ENCODE results near the gene NELFA. TPM values are rescaled to one million over a fixed set of nuclear protein-coding genes. Genes with fewer than 3 reads are reported as not detected.

NELFA gene
- total RNA-seq, 1 donor, result 19.9 TPM

- H3K36me3 ChIP-seq (ENCODE audit: insufficient read depth, low read length), result peaks cover 87% of the 10 kb centered on the region
- no peak for TF ChIP-seq CTCF (IDR thresholded peaks at IDR 0.05; ENCODE audit: extremely low read depth, low read depth, low read length)
- H2AFZ ChIP-seq (ENCODE audit: low read length), result no peak overlapping the region
- H3K4me2 ChIP-seq (ENCODE audit: insufficient read depth, low read length), result no peak overlapping the region
- DNase-seq (ENCODE audit: insufficient read length, low spot score, missing footprints), result peak; percentile 69
- no peaks in the 10 kb centered on the region for H3K27me3 ChIP-seq (ENCODE audit: insufficient read depth, low read length)
- no peak overlapping the region for H3K27ac ChIP-seq (ENCODE audit: low read depth, low read length)
- H3K4me1 ChIP-seq (ENCODE audit: insufficient read depth, low read length), result no peaks in the 10 kb centered on the region
- peaks cover 8% of the 10 kb centered on the region for H4K20me1 ChIP-seq (ENCODE audit: insufficient read depth, low read length)
- H3K79me2 ChIP-seq (ENCODE audit: insufficient read depth, low read length), result peaks cover 25% of the 10 kb centered on the region
- no peaks in the 10 kb centered on the region for H3K9me3 ChIP-seq (ENCODE audit: low read depth, low read length)
- no peak overlapping the region for H3K4me3 ChIP-seq (ENCODE audit: insufficient read depth, low read length)
Observed at GRCh38 chr4:1973661-1974060, 35.1 kb downstream of the NELFA start.

- Histone ChIP-seq H3K79me2 (ENCODE audit: insufficient read depth, low read length) (peaks cover 25% of the 10 kb centered on the region), H3K4me3 (ENCODE audit: insufficient read depth, low read length) (no peak overlapping the region), H3K36me3 (ENCODE audit: insufficient read depth, low read length) (peaks cover 82% of the 10 kb centered on the region), H3K4me1 (ENCODE audit: insufficient read depth, low read length) (no peaks in the 10 kb centered on the region), H3K27ac (ENCODE audit: low read depth, low read length) (no peak overlapping the region), H4K20me1 (ENCODE audit: insufficient read depth, low read length) (peaks cover 8% of the 10 kb centered on the region), H3K9me3 (ENCODE audit: low read depth, low read length) (no peaks in the 10 kb centered on the region), H3K27me3 (ENCODE audit: insufficient read depth, low read length) (no peaks in the 10 kb centered on the region), H2AFZ (ENCODE audit: low read length) (no peak overlapping the region), H3K4me2 (ENCODE audit: insufficient read depth, low read length) (no peak overlapping the region)
- DNase-seq (ENCODE audit: insufficient read length, low spot score, missing footprints), result peak; percentile 53
- TF ChIP-seq CTCF (IDR thresholded peaks at IDR 0.05; ENCODE audit: extremely low read depth, low read depth, low read length), result no peak
Observed at GRCh38 chr4:1973218-1973617, 35.6 kb downstream of the NELFA start.

- Histone ChIP-seq H3K27me3 (ENCODE audit: insufficient read depth, low read length) (no peaks in the 10 kb centered on the region), H3K27ac (ENCODE audit: low read depth, low read length) (no peak overlapping the region), H2AFZ (ENCODE audit: low read length) (no peak overlapping the region), H3K4me2 (ENCODE audit: insufficient read depth, low read length) (no peak overlapping the region), H3K4me3 (ENCODE audit: insufficient read depth, low read length) (no peak overlapping the region), H3K36me3 (ENCODE audit: insufficient read depth, low read length) (peaks cover 74% of the 10 kb centered on the region), H4K20me1 (ENCODE audit: insufficient read depth, low read length) (peaks cover 8% of the 10 kb centered on the region), H3K79me2 (ENCODE audit: insufficient read depth, low read length) (peaks cover 32% of the 10 kb centered on the region), H3K9me3 (ENCODE audit: low read depth, low read length) (no peaks in the 10 kb centered on the region), H3K4me1 (ENCODE audit: insufficient read depth, low read length) (no peaks in the 10 kb centered on the region)
- TF ChIP-seq CTCF (IDR thresholded peaks at IDR 0.05; ENCODE audit: extremely low read depth, low read depth, low read length), result no peak
- peak; percentile 77 for DNase-seq (ENCODE audit: insufficient read length, low spot score, missing footprints)
Observed at GRCh38 chr4:1972414-1972813, 36.4 kb downstream of the NELFA start.

GRCh38 chr4:1971456-1972200 lies 37.1 kb downstream of the NELFA start:
- Histone ChIP-seq H3K79me2 (ENCODE audit: insufficient read depth, low read length) (peaks cover 32% of the 10 kb centered on the region), H4K20me1 (ENCODE audit: insufficient read depth, low read length) (peaks cover 8% of the 10 kb centered on the region), H3K27me3 (ENCODE audit: insufficient read depth, low read length) (no peaks in the 10 kb centered on the region), H3K4me1 (ENCODE audit: insufficient read depth, low read length) (no peaks in the 10 kb centered on the region), H3K36me3 (ENCODE audit: insufficient read depth, low read length) (peaks cover 68% of the 10 kb centered on the region), H3K4me3 (ENCODE audit: insufficient read depth, low read length) (no peak overlapping the region), H3K9me3 (ENCODE audit: low read depth, low read length) (no peaks in the 10 kb centered on the region), H2AFZ (ENCODE audit: low read length) (no peak overlapping the region), H3K4me2 (ENCODE audit: insufficient read depth, low read length) (no peak overlapping the region), H3K27ac (ENCODE audit: low read depth, low read length) (no peak overlapping the region)
- DNase-seq (ENCODE audit: insufficient read length, low spot score, missing footprints), result peak; percentile 21
- TF ChIP-seq CTCF (IDR thresholded peaks at IDR 0.05; ENCODE audit: extremely low read depth, low read depth, low read length), result no peak
